GM12865 (cell line): ENCODE data around the gene KCTD17.

Experiments used
- DNase-seq: peaks from one replicate; pipeline ENCODE4 v3.0.0; 2010; ENCODE audit warnings: low read depth
- H3K4me3 ChIP-seq: 2 replicates; pipeline ENCODE4 v1.5.1; 2011; ENCODE audit warnings: mild to moderate bottlenecking, low read depth, low read length, control low read depth
- TF ChIP-seq, protein P1 (sequence below): IDR thresholded peaks from 2 replicates; pipeline ENCODE4 v1.5.1; 2011; ENCODE audit warnings: low read length, control low read depth, low read depth, inconsistent platforms; ENCODE audit not compliant: insufficient read depth; ENCODE audit errors: missing control alignments

The KCTD17 gene

GRCh38 chr22:37049224-37049623 is 2.3 kb upstream of the KCTD17 start:
- DNase-seq: no peak
- no peak overlapping the region for H3K4me3 ChIP-seq
- TF ChIP-seq, protein P1, sequence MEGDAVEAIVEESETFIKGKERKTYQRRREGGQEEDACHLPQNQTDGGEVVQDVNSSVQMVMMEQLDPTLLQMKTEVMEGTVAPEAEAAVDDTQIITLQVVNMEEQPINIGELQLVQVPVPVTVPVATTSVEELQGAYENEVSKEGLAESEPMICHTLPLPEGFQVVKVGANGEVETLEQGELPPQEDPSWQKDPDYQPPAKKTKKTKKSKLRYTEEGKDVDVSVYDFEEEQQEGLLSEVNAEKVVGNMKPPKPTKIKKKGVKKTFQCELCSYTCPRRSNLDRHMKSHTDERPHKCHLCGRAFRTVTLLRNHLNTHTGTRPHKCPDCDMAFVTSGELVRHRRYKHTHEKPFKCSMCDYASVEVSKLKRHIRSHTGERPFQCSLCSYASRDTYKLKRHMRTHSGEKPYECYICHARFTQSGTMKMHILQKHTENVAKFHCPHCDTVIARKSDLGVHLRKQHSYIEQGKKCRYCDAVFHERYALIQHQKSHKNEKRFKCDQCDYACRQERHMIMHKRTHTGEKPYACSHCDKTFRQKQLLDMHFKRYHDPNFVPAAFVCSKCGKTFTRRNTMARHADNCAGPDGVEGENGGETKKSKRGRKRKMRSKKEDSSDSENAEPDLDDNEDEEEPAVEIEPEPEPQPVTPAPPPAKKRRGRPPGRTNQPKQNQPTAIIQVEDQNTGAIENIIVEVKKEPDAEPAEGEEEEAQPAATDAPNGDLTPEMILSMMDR: no peak

GRCh38 chr22:37050913-37051312 is 629 bp upstream of the KCTD17 start:
- DNase-seq: no peak
- TF ChIP-seq, protein P1: no peak
- H3K4me3 ChIP-seq: no peak overlapping the region

DNA sequence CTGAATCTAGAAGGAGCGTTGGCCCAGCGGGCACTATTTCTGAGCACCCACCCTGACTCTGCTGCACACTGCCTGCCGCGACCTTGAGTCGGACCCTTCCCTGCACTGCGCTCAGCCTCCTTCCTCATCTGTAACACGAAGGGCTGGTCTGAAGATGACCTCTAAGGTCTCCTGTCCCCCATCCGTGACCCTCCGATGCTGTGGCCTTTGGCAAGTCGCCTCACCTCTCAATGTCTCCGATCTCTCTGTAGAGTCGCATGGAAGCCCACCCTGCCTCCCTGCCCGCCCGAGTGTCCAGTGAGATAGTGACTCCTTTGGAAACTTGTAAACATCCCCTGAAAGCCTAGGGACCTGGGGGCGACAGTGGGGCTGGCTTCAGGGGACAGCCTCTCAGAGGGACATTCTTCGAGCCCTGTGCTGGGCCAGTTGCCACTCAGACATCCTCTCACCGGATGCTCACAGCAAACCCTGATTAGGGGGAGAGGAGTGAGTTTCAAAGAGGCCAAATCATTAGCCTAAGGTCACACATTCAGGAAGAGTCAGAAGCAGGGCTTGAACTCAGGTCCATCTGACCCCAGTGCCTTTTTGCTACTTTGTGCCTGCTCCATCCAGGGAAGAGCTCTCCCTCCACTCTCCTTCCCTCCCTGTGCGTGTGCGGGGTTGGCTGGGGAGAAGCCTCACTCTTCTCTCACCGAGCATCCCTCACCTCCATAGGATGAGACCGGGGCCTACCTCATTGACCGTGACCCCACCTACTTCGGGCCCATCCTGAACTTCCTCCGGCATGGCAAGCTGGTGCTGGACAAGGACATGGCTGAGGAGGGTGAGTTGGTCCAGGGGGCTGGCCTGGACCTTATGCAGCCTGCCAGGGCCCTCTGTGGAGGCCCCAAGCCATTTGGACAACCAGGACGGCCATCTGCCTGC is 1.1 kb downstream of the KCTD17 start:
- TF ChIP-seq, protein P1: no peak
- DNase-seq: no peak
- no peak overlapping the region for H3K4me3 ChIP-seq

DNA sequence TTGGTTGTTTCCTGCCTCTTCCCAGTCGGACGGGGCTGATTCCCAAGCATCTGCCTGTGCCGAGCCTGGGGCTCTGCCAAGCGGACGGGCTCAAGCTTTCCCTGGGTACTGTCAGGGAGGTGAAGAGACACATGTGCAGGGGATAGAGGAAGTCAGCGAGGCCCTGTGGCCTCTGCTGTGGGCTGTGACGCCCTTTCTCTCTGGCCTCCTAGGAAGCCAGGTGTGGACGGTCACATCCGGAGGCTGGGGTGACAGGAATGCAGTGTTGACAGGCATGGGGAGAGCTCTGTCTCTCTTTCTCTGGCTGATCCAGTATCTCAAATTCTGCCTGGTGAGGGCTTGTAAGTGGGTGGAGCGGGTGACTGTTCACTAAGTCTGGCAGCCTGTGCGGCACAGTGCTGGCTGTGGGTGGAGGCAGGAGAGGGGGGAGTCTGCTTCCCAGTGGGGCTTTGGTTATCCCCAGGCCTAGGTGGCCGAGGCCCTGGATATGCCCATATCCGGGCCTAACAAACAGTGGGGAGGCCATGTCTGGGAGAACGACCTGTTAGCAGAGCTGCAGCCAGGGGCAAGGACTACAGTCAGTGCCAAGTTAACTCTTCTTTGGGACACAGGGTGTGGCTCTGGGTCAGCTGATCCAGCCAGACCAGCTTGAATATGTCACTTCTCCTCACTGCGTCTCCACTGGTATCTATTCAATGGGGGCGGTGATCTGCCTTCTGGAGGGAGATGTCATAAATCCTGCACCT is 1.9 kb downstream of the KCTD17 start:
- H3K4me3 ChIP-seq: no peak overlapping the region
- no peak for DNase-seq
- TF ChIP-seq, protein P1: no peak

DNA sequence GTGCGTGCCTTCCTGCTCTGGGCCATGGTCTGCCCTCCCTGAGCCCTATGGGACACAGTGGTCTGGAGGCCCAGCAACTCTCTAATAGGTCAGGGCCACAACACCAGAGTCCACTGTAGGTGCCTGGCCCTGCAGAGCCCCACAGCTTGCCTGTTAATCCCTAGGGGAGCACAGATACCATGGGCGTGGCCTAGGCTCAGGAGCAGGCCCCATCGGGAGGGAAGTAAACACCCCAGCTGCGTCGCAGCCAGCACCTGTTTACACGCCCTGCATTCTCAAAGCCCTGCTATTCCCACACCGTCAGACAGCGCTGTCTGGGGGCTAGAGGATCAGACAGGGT is 2.5 kb downstream of the KCTD17 start:
- TF ChIP-seq, protein P1: no peak
- DNase-seq: no peak
- no peak overlapping the region for H3K4me3 ChIP-seq

GRCh38 chr22:37054600-37055365 is 3.2 kb downstream of the KCTD17 start:
- TF ChIP-seq, protein P1: no peak
- no peak for DNase-seq
- H3K4me3 ChIP-seq: no peak overlapping the region
